ENCODE results near the gene CAPN10. TPM values are rescaled to one million over a fixed set of nuclear protein-coding genes. Genes with fewer than 3 reads are reported as not detected.

Gene CAPN10
- total RNA-seq, 2 donors from 2014 or later: 25.5 to 68.4 TPM

- H3K27me3 ChIP-seq (replicated peaks; ENCODE audit: insufficient read depth): no peaks in the 10 kb centered on the region
- no peaks in the 10 kb centered on the region for H3K4me1 ChIP-seq (replicated peaks)
- intact Hi-C loops (cut with DNase I): no loop called here
- H3K36me3 ChIP-seq: no peaks in the 10 kb centered on the region
- H3K9me3 ChIP-seq: no peaks in the 10 kb centered on the region
- H3K27ac ChIP-seq: no peak overlapping the region
- H3K4me3 ChIP-seq: no peak overlapping the region
- 82% methylated on average over 17 of the region's 17 CpGs for WGBS
- no peak for DNase-seq (ENCODE audit: low spot score)
- TF ChIP-seq POLR2A (IDR thresholded peaks at IDR 0.05) (no peak), CTCF (IDR thresholded peaks at IDR 0.05) (no peak), POLR2AphosphoS5 (IDR thresholded peaks at IDR 0.05) (no peak)
These were observed 50.8 kb downstream of the CAPN10 start for GRCh38 chr2:240637116-240637900.

- intact Hi-C loops (cut with DNase I): no loop called here
- DNase-seq (ENCODE audit: low spot score): no peak
- no peaks in the 10 kb centered on the region for H3K9me3 ChIP-seq
- peak overlapping the region in 1 of 2 donors; percentile 5 for H3K27ac ChIP-seq
- no peak for TF ChIP-seq POLR2A (IDR thresholded peaks at IDR 0.05)
- no peak for TF ChIP-seq CTCF (IDR thresholded peaks at IDR 0.05)
- no peak for TF ChIP-seq POLR2AphosphoS5 (IDR thresholded peaks at IDR 0.05)
- no peak overlapping the region for H3K4me3 ChIP-seq
- no peaks in the 10 kb centered on the region for H3K4me1 ChIP-seq (replicated peaks)
- 87% methylated on average over 8 of the region's 8 CpGs for WGBS
- H3K36me3 ChIP-seq: no peaks in the 10 kb centered on the region
- no peaks in the 10 kb centered on the region for H3K27me3 ChIP-seq (replicated peaks; ENCODE audit: insufficient read depth)
These were observed 51.4 kb downstream of the CAPN10 start for GRCh38 chr2:240637901-240638345.

GRCh38 chr2:240638512-240639160, 52.1 kb downstream of the CAPN10 start:
- intact Hi-C loops (cut with DNase I): no loop called here
- DNase-seq (ENCODE audit: low spot score): no peak
- H3K27ac ChIP-seq: peak overlapping the region in 1 of 2 donors; percentile 5
- H3K4me3 ChIP-seq: no peak overlapping the region
- H3K27me3 ChIP-seq (replicated peaks; ENCODE audit: insufficient read depth): no peaks in the 10 kb centered on the region
- H3K36me3 ChIP-seq: no peaks in the 10 kb centered on the region
- TF ChIP-seq POLR2AphosphoS5 (IDR thresholded peaks at IDR 0.05) (peak; percentile 54), CTCF (IDR thresholded peaks at IDR 0.05) (no peak)
- no peaks in the 10 kb centered on the region for H3K9me3 ChIP-seq
- H3K4me1 ChIP-seq (replicated peaks): no peaks in the 10 kb centered on the region
- WGBS: 42% methylated on average over 18 of the region's 18 CpGs

- Histone ChIP-seq H3K9me3 (no peaks in the 10 kb centered on the region), H3K27ac (no peak overlapping the region), H3K4me3 (no peak overlapping the region), H3K27me3 (replicated peaks; ENCODE audit: insufficient read depth) (no peaks in the 10 kb centered on the region), H3K36me3 (no peaks in the 10 kb centered on the region), H3K4me1 (replicated peaks) (no peaks in the 10 kb centered on the region)
- TF ChIP-seq POLR2A (IDR thresholded peaks at IDR 0.05) (no peak), POLR2AphosphoS5 (IDR thresholded peaks at IDR 0.05) (no peak), CTCF (IDR thresholded peaks at IDR 0.05) (no peak)
- intact Hi-C loops (cut with DNase I): no loop called here
- no peak for DNase-seq (ENCODE audit: low spot score)
- WGBS: 82% methylated on average over 18 of the region's 18 CpGs
These were observed 53.0 kb downstream of the CAPN10 start for GRCh38 chr2:240639566-240639965.

Data from prostate gland (tissue), 2 donors.